IMR-90 (cell line): ENCODE results near the gene PI16. TPM values are rescaled to one million over a fixed set of nuclear protein-coding genes. Genes with fewer than 3 reads are reported as not detected.

Source experiments
- ATAC-seq: fragments of 200-7000 bp; cut with Tn5 transposase; 2 replicates; pipeline ENCODE4 v1.9.1; 2020; ENCODE audit warnings: low read depth, mild to moderate bottlenecking, moderate library complexity
- BruUV-seq: library from RNA; stranded (reverse); fragments of 400-500 nt; replicated peaks from 2 replicates; lab custom pipeline; 2021; lab: Mats Ljungman, UMichigan
- CTCF ChIA-PET: fragments of 300-600 bp; formaldehyde crosslinking; extraction: SDS; loops from one replicate; lab custom pipeline; 2021; ENCODE audit warnings: antibody characterized with exemption; lab: Yijun Ruan, JAX
- POLR2A ChIA-PET: fragments of 300-600 bp; sonication (Branson Sonifier 250); formaldehyde crosslinking; loops from one replicate; lab custom pipeline; 2022; ENCODE audit warnings: antibody characterized with exemption; ENCODE audit not compliant: unreplicated experiment; lab: Charles Lee
- DNase-seq: peaks from one replicate; pipeline ENCODE4 v3.0.0; 2013
- H2AFZ ChIP-seq: replicated peaks from 2 replicates; pipeline ENCODE3; 2013; ENCODE audit warnings: low read length, mild to moderate bottlenecking; ENCODE audit not compliant: poor library complexity
- H2AK5ac ChIP-seq: 2 replicates; pipeline ENCODE4 v1.6.1; 2013; ENCODE audit warnings: low read depth, low read length, inconsistent platforms
- H2AK9ac ChIP-seq: replicated peaks from 2 replicates; pipeline ENCODE3; 2013; ENCODE audit warnings: mild to moderate bottlenecking, low read depth, low read length, moderate library complexity; ENCODE audit not compliant: poor library complexity
- H2BK120ac ChIP-seq: 2 replicates; pipeline ENCODE4 v1.6.1; 2013; ENCODE audit warnings: low read depth, low read length, inconsistent platforms
- H2BK15ac ChIP-seq: 3 replicates; pipeline ENCODE4 v1.6.1; 2013; ENCODE audit warnings: low read depth, low read length, inconsistent platforms
- H2BK20ac ChIP-seq: 2 replicates; pipeline ENCODE4 v1.6.1; 2013; ENCODE audit warnings: low read depth, mild to moderate bottlenecking, inconsistent platforms, low read length, moderate library complexity
- H2BK5ac ChIP-seq: 2 replicates; pipeline ENCODE4 v1.6.1; 2013; ENCODE audit warnings: mild to moderate bottlenecking, low read depth, low read length, inconsistent platforms; ENCODE audit not compliant: poor library complexity, severe bottlenecking
- H3K14ac ChIP-seq: replicated peaks from 2 replicates; pipeline ENCODE4 v1.6.1; 2013; ENCODE audit warnings: low read depth, low read length, inconsistent platforms
- H3K18ac ChIP-seq: 2 replicates; pipeline ENCODE4 v1.6.1; 2013; ENCODE audit warnings: low read depth, low read length, control low read depth
- H3K23ac ChIP-seq: 2 replicates; pipeline ENCODE4 v1.6.1; 2013; ENCODE audit warnings: low read depth, low read length, inconsistent platforms
- H3K27ac ChIP-seq: 2 replicates; pipeline ENCODE4 v1.5.1; 2013; ENCODE audit warnings: mild to moderate bottlenecking, control low read depth, low read length; ENCODE audit not compliant: insufficient read depth
- H3K27me3 ChIP-seq: 2 replicates; pipeline ENCODE4 v1.6.1; 2013; ENCODE audit warnings: low read length; ENCODE audit not compliant: control insufficient read depth, insufficient read depth
- H3K36me3 ChIP-seq: 2 replicates; pipeline ENCODE4 v1.6.1; 2013; ENCODE audit warnings: low read length, mixed read lengths; ENCODE audit not compliant: control insufficient read depth, insufficient read depth
- H3K4ac ChIP-seq: 2 replicates; pipeline ENCODE4 v1.6.1; 2013; ENCODE audit warnings: low read depth, low read length, inconsistent platforms
- H3K4me1 ChIP-seq: 2 replicates; pipeline ENCODE4 v1.6.1; 2013; ENCODE audit warnings: low read length, mixed read lengths; ENCODE audit not compliant: control insufficient read depth, insufficient read depth
- H3K4me2 ChIP-seq: 2 replicates; pipeline ENCODE4 v1.6.1; 2013; ENCODE audit warnings: low read depth, mild to moderate bottlenecking, control low read depth, low read length, moderate library complexity
- H3K4me3 ChIP-seq: 2 replicates; pipeline ENCODE4 v1.5.1; 2013; ENCODE audit warnings: low read depth, mild to moderate bottlenecking, control low read depth, low read length, moderate library complexity; ENCODE audit not compliant: insufficient read depth
- H3K56ac ChIP-seq: 2 replicates; pipeline ENCODE4 v1.6.1; 2013; ENCODE audit warnings: low read length, inconsistent platforms; ENCODE audit not compliant: insufficient read depth; ENCODE audit errors: extremely low read depth
- H3K79me1 ChIP-seq, 2 experiments: 2 replicates each; pipeline ENCODE4 v1.6.1; 2013; ENCODE audit warnings: low read length in 2 of 2, inconsistent platforms in 1 of 2, low read depth in 1 of 2
- H3K9ac ChIP-seq: 2 replicates; pipeline ENCODE4 v1.6.1; 2013; ENCODE audit warnings: low read depth, low read length, control low read depth
- H3K9me1 ChIP-seq: 2 replicates; pipeline ENCODE4 v1.6.1; 2013; ENCODE audit warnings: low read length, inconsistent platforms; ENCODE audit not compliant: insufficient read depth
- H3K9me3 ChIP-seq: 2 replicates; pipeline ENCODE4 v1.6.1; 2013; ENCODE audit warnings: low read length; ENCODE audit not compliant: control insufficient read depth, insufficient read depth
- H4K20me1 ChIP-seq: 2 replicates; pipeline ENCODE4 v1.6.1; 2013; ENCODE audit warnings: low read length, inconsistent platforms; ENCODE audit not compliant: insufficient read depth
- H4K5ac ChIP-seq: 2 replicates; pipeline ENCODE4 v1.6.1; 2013; ENCODE audit warnings: mild to moderate bottlenecking, low read depth, low read length, control low read depth
- H4K8ac ChIP-seq, 2 experiments: 2 replicates each; pipeline ENCODE4 v1.6.1; 2013; ENCODE audit warnings: low read depth in 2 of 2, low read length in 2 of 2, control low read depth in 1 of 2, inconsistent platforms in 1 of 2
- H4K91ac ChIP-seq: 2 replicates; pipeline ENCODE4 v1.6.1; 2013; ENCODE audit warnings: low read depth, low read length, inconsistent platforms; ENCODE audit not compliant: insufficient read depth
- CEBPB ChIP-seq: IDR thresholded peaks from 2 replicates; pipeline ENCODE4 v1.6.1; 2012; ENCODE audit warnings: low read depth, low read length, improper control_type of control experiment
- MAFK ChIP-seq: IDR thresholded peaks from 2 replicates; pipeline ENCODE4 v1.6.1; 2012; ENCODE audit warnings: low read depth, low read length, improper control_type of control experiment
- NFE2L2 ChIP-seq: fragments of 150-350 bp; IDR thresholded peaks from 2 replicates; pipeline ENCODE4 v1.6.1; 2016; ENCODE audit warnings: low read depth, mild to moderate bottlenecking, low read length
- RAD21 ChIP-seq: IDR thresholded peaks from 2 replicates; pipeline ENCODE4 v1.6.1; 2012; ENCODE audit warnings: low read length, improper control_type of control experiment
- RFX5 ChIP-seq: IDR thresholded peaks from 2 replicates; pipeline ENCODE4 v1.8.0; 2012; ENCODE audit warnings: low read depth, mild to moderate bottlenecking, low read length, moderate library complexity
- WGBS, 2 experiments: methylation state at CpG; one replicate each; pipeline versions ENCODE4 v1.1.5 to v1.1.7; 2013; ENCODE audit warnings: missing lambda C conversion rate in 2 of 2; ENCODE audit not compliant: insufficient read length in 1 of 2; ENCODE audit errors: extremely low coverage in 2 of 2; 5-methylcytosine and 5-hydroxymethylcytosine counted together
- dilution Hi-C: fragments of 300-500 bp; cut with HindIII; formaldehyde crosslinking; loops from one replicate; pipeline ENCODE4 v1.14.3; 2018; ENCODE audit warnings: low sequenced_read_pairs; ENCODE audit not compliant: unreplicated experiment
- in situ Hi-C: fragments of 300-500 bp; cut with MboI; formaldehyde crosslinking; loops from 3 replicates; pipeline ENCODE4 v1.14.3; 2019; ENCODE audit warnings: low sequenced_read_pairs, inconsistent platforms, mixed read lengths
- intact Hi-C: fragments of 100-400 bp; cut with micrococcal nuclease; formaldehyde crosslinking; loops from 2 replicates; pipeline ENCODE4 v1.10.0; 2022
- polyA plus RNA-seq, 3 experiments: library from polyadenylated mRNA; depleted of rRNA; stranded (reverse); fragments of >200 nt; gene quantifications; 2 replicates each; pipeline ENCODE4 v1.2.3, GENCODE V29; 2012; ENCODE audit warnings: low replicate concordance in 1 of 3
- total RNA-seq: library from RNA; depleted of rRNA; stranded (reverse); fragments of >200 nt; gene quantifications from 2 replicates; pipeline ENCODE4 v1.2.3, GENCODE V29; 2012

PI16 gene
- total and polyA plus RNA-seq, 2 of the 4 experiments (the other 2 are of a cell fraction) = 0.21 TPM; not detected in 1

GRCh38 chr6:36976931-36977330 is 22.4 kb downstream of the PI16 start:
- in situ Hi-C loops = no loop called here
- Histone ChIP-seq H2AK9ac (no peak overlapping the region), H3K27me3 (no peaks in the 10 kb centered on the region), H4K8ac (no peak overlapping the region), H4K20me1 (peaks cover 62% of the 10 kb centered on the region), H4K5ac (no peak overlapping the region), H3K56ac (no peak overlapping the region), H2BK20ac (no peak overlapping the region), H3K4me3 (no peak overlapping the region), H3K9me3 (no peaks in the 10 kb centered on the region), H2BK120ac (no peak overlapping the region), H3K14ac (no peak overlapping the region), H2AFZ (no peak overlapping the region), H2BK15ac (no peak overlapping the region), H3K36me3 (peaks cover 75% of the 10 kb centered on the region), H3K4me1 (peaks cover 6% of the 10 kb centered on the region; the same call in 1 of the 2 replicates), H3K4me2 (no peak overlapping the region), H4K91ac (no peak overlapping the region), H3K79me1 (peaks cover 57 to 77% of the 10 kb centered on the region in 2 experiments), H2BK5ac (no peak overlapping the region), H3K9me1 (peaks cover 4% of the 10 kb centered on the region; the same call in 1 of the 2 replicates), H3K4ac (no peak overlapping the region), H3K9ac (no peak overlapping the region), H3K23ac (no peak overlapping the region), H3K27ac (no peak overlapping the region), H3K18ac (no peak overlapping the region), H2AK5ac (no peak overlapping the region)
- CTCF ChIA-PET = no interaction called here
- POLR2A ChIA-PET = no interaction called here
- 100% methylated on average over 4 of the region's 6 CpGs; no CpG with 5 or more reads in 1 of the 2 experiments for WGBS, 2 experiments
- intact Hi-C loops = no loop called here
- no peak for DNase-seq
- ATAC-seq = no peak
- dilution Hi-C loops = no loop called here
- TF ChIP-seq CEBPB (no peak), RAD21 (no peak), MAFK (no peak), NFE2L2 (no peak), RFX5 (no peak)
- no TSS peak for BruUV-seq
